Endothelial cell of umbilical vein (primary cell): Measurements from ENCODE around the gene MASP1. TPM values are rescaled to one million over a fixed set of nuclear protein-coding genes. Genes with fewer than 3 reads are reported as not detected.

Source experiments
- BruUV-seq: library from RNA; stranded (reverse); fragments of 400-500 nt; replicated peaks from 2 replicates; lab custom pipeline; 2021; lab: Mats Ljungman, UMichigan
- CTCF ChIA-PET: fragments of 300-600, 350-600 bp; sonication (Branson Sonifier 250); formaldehyde crosslinking; loops from one replicate; lab custom pipeline; 2021; ENCODE audit warnings: antibody characterized with exemption, inconsistent platforms; lab: Charles Lee
- POLR2A ChIA-PET: fragments of 300-600, 350-600 bp; sonication (Branson Sonifier 250); formaldehyde crosslinking; loops from one replicate; lab custom pipeline; 2021; ENCODE audit warnings: antibody characterized with exemption, inconsistent platforms; lab: Charles Lee
- DNase-seq: peaks from one replicate; pipeline ENCODE4 v3.0.0-alpha.2; 2011; ENCODE audit warnings: low read depth, low spot score
- FAIRE-seq: peaks from 2 replicates; lab custom pipeline; 2011; peaks lifted over from hg19 to GRCh38; lab: Jason Lieb, UNC
- H2AFZ ChIP-seq: 2 replicates; pipeline ENCODE4 v1.6.0; 2012; ENCODE audit warnings: low read depth, low read length, control low read depth, inconsistent platforms
- H3K27ac ChIP-seq: 2 replicates; pipeline ENCODE4 v1.5.1; 2011; ENCODE audit warnings: low read depth, mild to moderate bottlenecking, control low read depth, low read length, moderate library complexity; ENCODE audit not compliant: insufficient read depth
- H3K27me3 ChIP-seq, 2 experiments: 2 replicates each; pipeline versions ENCODE4 v1.6.0 to v1.6.1; 2011; ENCODE audit warnings: low read length in 2 of 2, mixed read lengths in 1 of 2; ENCODE audit not compliant: control insufficient read depth in 2 of 2, insufficient read depth in 2 of 2
- H3K36me3 ChIP-seq, 2 experiments: 2 replicates in 1 of 2; 3 replicates in 1 of 2; pipeline ENCODE4 v1.5.1; 2011; ENCODE audit warnings: low read length in 2 of 2, mild to moderate bottlenecking in 1 of 2, moderate library complexity in 1 of 2; ENCODE audit not compliant: control insufficient read depth in 2 of 2, insufficient read depth in 2 of 2; ENCODE audit errors: extremely low read depth in 1 of 2
- H3K4me1 ChIP-seq: 3 replicates; pipeline ENCODE4 v1.5.1; 2011; ENCODE audit warnings: mild to moderate bottlenecking, low read length; ENCODE audit not compliant: control insufficient read depth, insufficient read depth; ENCODE audit errors: extremely low read depth
- H3K4me2 ChIP-seq: 2 replicates; pipeline ENCODE4 v1.6.1; 2011; ENCODE audit warnings: low read length, control low read depth, mixed read lengths; ENCODE audit not compliant: insufficient read depth
- H3K4me3 ChIP-seq, 3 experiments: fragments of 200-600 bp in 1 of 3; sonication (generic), shearing (Covaris generic) in 1 of 3; replicated peaks in 1 of 3; 2 replicates each; pipeline ENCODE4 v1.5.1; 2011 to 2016; ENCODE audit warnings: control low read depth in 3 of 3, low read length in 3 of 3, mild to moderate bottlenecking in 2 of 3, inconsistent platforms in 1 of 3, low read depth in 1 of 3, moderate library complexity in 1 of 3; ENCODE audit not compliant: insufficient read depth in 1 of 3
- H3K79me2 ChIP-seq: 2 replicates; pipeline ENCODE4 v1.6.0; 2012; ENCODE audit warnings: low read length, inconsistent platforms; ENCODE audit not compliant: control insufficient read depth, insufficient read depth
- H3K9ac ChIP-seq: replicated peaks from 2 replicates; pipeline ENCODE3; 2011; ENCODE audit warnings: low read length, control low read depth; ENCODE audit not compliant: insufficient read depth; ENCODE audit errors: extremely low read depth
- H3K9me1 ChIP-seq: replicated peaks from 3 replicates; pipeline ENCODE4 v1.6.0; 2011; ENCODE audit warnings: mild to moderate bottlenecking, low read length; ENCODE audit not compliant: control insufficient read depth, insufficient read depth; ENCODE audit errors: extremely low read depth
- H3K9me3 ChIP-seq: replicated peaks from 2 replicates; pipeline ENCODE4 v1.5.1; 2012; ENCODE audit warnings: low read length, inconsistent platforms; ENCODE audit not compliant: control insufficient read depth, insufficient read depth
- H4K20me1 ChIP-seq: replicated peaks from 2 replicates; pipeline ENCODE3; 2011; ENCODE audit warnings: mild to moderate bottlenecking, low read length; ENCODE audit not compliant: control insufficient read depth, insufficient read depth; ENCODE audit errors: extremely low read depth
- FOS ChIP-seq: IDR thresholded peaks from 2 replicates; pipeline ENCODE4 v1.6.1; 2011; ENCODE audit warnings: mild to moderate bottlenecking, low read length, moderate library complexity, borderline replicate concordance; ENCODE audit not compliant: insufficient read depth
- MYC ChIP-seq: IDR thresholded peaks from one replicate; pipeline ENCODE4 v1.6.1; 2011; ENCODE audit warnings: mild to moderate bottlenecking, low read depth, low read length
- POLR2A ChIP-seq: IDR thresholded peaks from 2 replicates; pipeline ENCODE4 v1.6.1; 2012; ENCODE audit warnings: low read depth, mild to moderate bottlenecking, control low read depth, low read length
- dilution Hi-C: fragments of 300-500 bp; cut with MboI; formaldehyde crosslinking; loops from one replicate; pipeline ENCODE4 v1.15.0; 2019; ENCODE audit warnings: low sequenced_read_pairs; ENCODE audit not compliant: extremely low pct_ligation_motif_present
- intact Hi-C: fragments of 100-400 bp; cut with micrococcal nuclease; formaldehyde crosslinking; loops from one replicate; pipeline ENCODE4 v1.10.0; 2022
- polyA plus RNA-seq, 4 experiments: library from polyadenylated mRNA; depleted of rRNA in 3 of 4; stranded (reverse) in 3 of 4; unstranded in 1 of 4; fragments of >200 nt; gene quantifications; 2 replicates each; pipeline versions ENCODE4 v1.2.1 to v1.2.3, GENCODE V29; 2011 to 2012; ENCODE audit warnings: missing spikeins in 1 of 4
- total RNA-seq: library from RNA; stranded (reverse); gene quantifications from 2 replicates; pipeline ENCODE4 v1.2.3, GENCODE V29; 2021
- TF ChIP-seq, protein P1 (sequence below): IDR thresholded peaks from 2 replicates; pipeline ENCODE4 v1.6.1; 2011; ENCODE audit not compliant: insufficient read depth, insufficient read length

MASP1 gene
- total and polyA plus RNA-seq, 2 donors (not counting 3 experiments of a cell fraction or from before 2014, with no cell fraction given) = 0.31 to 0.50 TPM

DNA sequence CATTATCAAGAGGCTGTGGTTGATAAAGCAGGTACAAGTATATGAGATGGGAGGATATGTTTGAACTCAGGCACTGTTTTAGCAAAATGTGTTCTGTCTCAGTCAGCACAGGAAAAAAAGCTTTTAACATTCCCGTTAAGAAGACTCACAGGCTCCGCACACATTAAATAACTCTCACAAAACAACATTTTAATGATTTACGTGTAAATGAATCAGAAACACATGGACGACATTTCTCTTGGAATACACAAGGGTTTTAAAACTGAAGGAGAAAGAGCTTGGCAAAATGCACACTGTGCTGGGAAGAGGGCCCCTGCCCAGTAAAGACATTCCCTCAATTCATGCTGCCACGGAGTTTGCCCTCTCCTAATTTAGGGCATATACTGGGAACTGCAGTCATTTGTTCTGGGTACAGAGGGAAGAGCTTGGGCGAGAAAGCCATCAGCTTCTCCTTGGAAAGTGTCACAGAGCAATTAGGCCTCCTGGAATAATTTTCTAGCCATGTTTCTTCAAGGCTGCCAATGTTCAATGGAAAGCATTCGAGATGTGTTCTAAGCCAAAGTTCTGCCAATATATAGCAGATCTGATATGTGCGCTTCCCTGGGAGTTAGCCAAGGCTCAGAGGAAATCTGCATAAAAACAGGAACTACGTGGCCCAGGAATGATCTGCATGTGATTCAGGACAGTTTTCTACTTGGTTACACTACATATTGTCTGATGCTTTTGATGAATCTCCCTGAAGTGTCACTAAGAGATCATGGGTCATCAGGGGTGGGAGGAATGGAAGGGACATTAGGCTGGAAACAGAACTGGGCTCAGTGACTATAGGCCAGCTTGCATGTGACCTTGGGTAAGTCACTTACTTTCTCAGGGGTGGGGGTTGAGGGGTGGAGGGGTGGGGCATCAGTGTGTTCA is 2.2 kb upstream of the MASP1 start:
- FAIRE-seq (no peak), DNase-seq (peak; percentile 42)
- no peak overlapping the region for H3K4me2 ChIP-seq
- H3K27me3 ChIP-seq = peaks cover 3% of the 10 kb centered on the region in 2 experiments
- ChIA-PET POLR2A (interaction anchor here (0.6 kb wide), 1 partner anchor 7 kb away, joined by 4 read pairs; no protein-coding TSS in a partner anchor), CTCF (interaction anchor here (1.7 to 3.2 kb wide), 3 partner anchors 73 to 386 kb away, joined by 5 to 31 read pairs (median 12); no protein-coding TSS in a partner anchor)
- no peaks in the 10 kb centered on the region for H4K20me1 ChIP-seq
- H3K27ac ChIP-seq = no peak overlapping the region
- TF ChIP-seq, protein P1, sequence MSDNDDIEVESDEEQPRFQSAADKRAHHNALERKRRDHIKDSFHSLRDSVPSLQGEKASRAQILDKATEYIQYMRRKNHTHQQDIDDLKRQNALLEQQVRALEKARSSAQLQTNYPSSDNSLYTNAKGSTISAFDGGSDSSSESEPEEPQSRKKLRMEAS = no peak
- TF ChIP-seq MYC = no peak
- TF ChIP-seq POLR2A = no peak
- TF ChIP-seq FOS = no peak
- no peak overlapping the region for H3K4me3 ChIP-seq
- H3K9me3 ChIP-seq = no peaks in the 10 kb centered on the region
- intact Hi-C loops = no loop called here
- H3K9me1 ChIP-seq = no peaks in the 10 kb centered on the region
- H3K36me3 ChIP-seq = no peaks in the 10 kb centered on the region
- BruUV-seq = no TSS peak
- H3K9ac ChIP-seq = no peak overlapping the region
- dilution Hi-C loops = no loop called here
- H2AFZ ChIP-seq = no peak overlapping the region
- no peaks in the 10 kb centered on the region for H3K4me1 ChIP-seq
- H3K79me2 ChIP-seq = no peaks in the 10 kb centered on the region
